Dermis blood vessel endothelial cell (primary cell): ENCODE measurements around the gene EPN3. TPM values are rescaled to one million over a fixed set of nuclear protein-coding genes. Genes with fewer than 3 reads are reported as not detected.

Source experiments
- DNase-seq: peaks from one replicate; pipeline ENCODE4 v3.0.0; 2010
- total RNA-seq: library from RNA; depleted of rRNA; stranded (reverse); fragments of >200 nt; gene quantifications from 2 replicates; pipeline ENCODE4 v1.2.3, GENCODE V29; 2014

The EPN3 gene
- total RNA-seq, 1 donor from 2014 or later, result under 0.01 TPM

- DNase-seq, result no peak
Measured at GRCh38 chr17:50593321-50593720, 60.8 kb downstream of the EPN3 start.

Other genes with a start within 250 kb of the EPN3 start
- gene XYLT2, start 186.6 kb upstream of the EPN3 start, total RNA-seq, result 26.5 and 31.8 TPM in 2 replicates
- 35.4 and 70.3 TPM in 2 replicates for gene MRPL27, start 159.6 kb upstream of the EPN3 start, total RNA-seq
- 1.0 and 4.6 TPM in 2 replicates for gene EME1, start 159.5 kb upstream of the EPN3 start, total RNA-seq
- gene LRRC59, start 135.2 kb upstream of the EPN3 start, total RNA-seq, result 118 and 227 TPM in 2 replicates
- 10.1 and 15.5 TPM in 2 replicates for gene ACSF2, start 106.5 kb upstream of the EPN3 start, total RNA-seq
- gene CHAD, start 63.9 kb upstream of the EPN3 start, total RNA-seq, result not detected in 2 replicates
- 15.9 and 18.2 TPM in 2 replicates for gene RSAD1, start 53.9 kb upstream of the EPN3 start, total RNA-seq
- 0.34 and 0.42 TPM in 2 replicates for gene MYCBPAP, start 24.3 kb upstream of the EPN3 start, total RNA-seq
- gene SPATA20, start 14.4 kb downstream of the EPN3 start, total RNA-seq, result 36.8 and 43.6 TPM in 2 replicates
- not detected in 2 replicates for gene CACNA1G, start 28.0 kb downstream of the EPN3 start, total RNA-seq
- 1.3 and 2.7 TPM in 2 replicates for gene ABCC3, start 102.1 kb downstream of the EPN3 start, total RNA-seq
- 33.2 and 35.4 TPM in 2 replicates for gene ANKRD40, start 175.2 kb downstream of the EPN3 start, total RNA-seq
- 21.4 and 31.5 TPM in 2 replicates for gene LUC7L3, start 186.9 kb downstream of the EPN3 start, total RNA-seq
- gene ANKRD40CL, start 234.8 kb downstream of the EPN3 start, total RNA-seq, result not detected in 2 replicates